ENCODE data around the gene LBP.
A peak's percentile ranks its signal among the peaks of the same experiment; 100 is the strongest.
"Not testable (repeated sequence)": the region's sequence is repeated elsewhere in the genome, so short reads cannot be mapped to it uniquely, and the experiment has no call there.

Gene LBP

DNA sequence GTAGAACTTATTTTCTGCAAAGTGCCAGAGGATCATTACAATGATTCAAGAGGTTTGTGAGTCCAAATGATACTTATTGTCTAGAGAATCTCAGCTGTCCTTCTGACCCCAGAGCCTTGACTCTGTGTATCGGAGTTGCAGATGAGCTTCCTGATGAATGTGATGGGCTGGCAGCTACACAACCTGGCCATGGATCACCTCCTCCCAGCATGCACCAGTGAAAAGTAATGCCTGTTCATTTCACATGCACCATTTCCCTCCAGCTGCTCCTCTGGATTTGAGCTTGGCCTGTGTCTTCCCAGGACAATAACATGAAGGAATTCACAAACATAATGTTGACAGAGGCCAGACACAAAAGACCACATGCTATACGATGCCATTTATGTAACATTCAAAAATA is 58.9 kb downstream of the LBP start:
- TF ChIP-seq TAF1 (IDR thresholded peaks at IDR 0.05; ENCODE audit: low read depth, low read length), result no peak
- TF ChIP-seq POU2F2 (IDR thresholded peaks at IDR 0.05; ENCODE audit: low read depth, low read length), result no peak
- no peak for TF ChIP-seq POLR2AphosphoS5 (IDR thresholded peaks at IDR 0.05; ENCODE audit: low read depth, low read length)
- no peak for TF ChIP-seq SPI1 (IDR thresholded peaks at IDR 0.05; ENCODE audit: low read depth, low read length)
- TF ChIP-seq POLR2A (IDR thresholded peaks at IDR 0.05; ENCODE audit: low read depth, low read length), result no peak
- TF ChIP-seq PAX5 (IDR thresholded peaks at IDR 0.05; ENCODE audit: insufficient read depth, low read length, severe bottlenecking), result no peak
- no peak for DNase-seq (ENCODE audit: insufficient read length, low spot score)
- FAIRE-seq, result no peak

DNA sequence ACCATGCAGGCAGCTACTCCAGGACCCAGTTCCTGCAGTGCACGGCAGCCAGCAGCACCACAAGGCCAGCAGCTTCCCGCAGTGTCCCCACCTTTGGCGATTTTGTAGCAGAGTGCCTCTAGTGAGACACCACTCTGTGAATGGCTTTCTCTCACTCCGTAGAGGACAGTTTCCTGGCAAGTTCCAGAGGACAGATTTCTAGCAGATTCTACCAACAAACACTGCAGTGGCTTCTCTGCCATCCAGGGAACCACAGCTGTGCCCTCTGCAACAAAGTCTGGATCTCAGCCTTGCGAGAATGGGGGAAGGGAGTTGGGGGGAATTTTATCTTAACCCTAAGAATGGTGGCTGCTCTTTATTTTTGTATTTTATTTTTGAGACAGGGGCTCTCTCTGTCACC is 60.2 kb downstream of the LBP start:
- TF ChIP-seq POLR2A (IDR thresholded peaks at IDR 0.05; ENCODE audit: low read depth, low read length), result no peak
- no peak for FAIRE-seq
- DNase-seq (ENCODE audit: insufficient read length, low spot score), result no peak

DNA sequence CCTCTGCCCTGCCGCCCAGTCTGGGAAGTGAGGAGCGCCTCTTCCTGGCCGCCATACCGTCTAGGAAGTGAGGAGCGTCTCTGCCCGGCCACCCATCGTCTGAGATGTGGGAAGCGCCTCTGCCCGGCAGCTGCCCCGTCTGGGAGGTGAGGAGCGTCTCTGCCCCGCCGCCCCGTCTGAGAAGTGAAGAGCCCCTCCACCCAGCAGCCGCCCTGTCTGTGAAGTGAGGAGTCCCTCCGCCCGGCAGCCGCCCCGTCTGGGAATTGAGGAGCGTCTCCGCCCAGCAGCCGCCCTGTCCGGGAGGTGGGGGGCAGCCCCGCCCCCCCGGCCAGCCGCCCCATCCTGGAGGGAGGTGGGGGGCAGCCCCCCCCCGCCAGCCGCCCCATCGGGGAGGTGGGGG is 61.0 kb downstream of the LBP start:
- no peak for FAIRE-seq
- TF ChIP-seq SPI1 (IDR thresholded peaks at IDR 0.05; ENCODE audit: low read depth, low read length), result no peak
- TF ChIP-seq PAX5 (IDR thresholded peaks at IDR 0.05; ENCODE audit: insufficient read depth, low read length, severe bottlenecking), result no peak
- no peak for TF ChIP-seq POLR2AphosphoS5 (IDR thresholded peaks at IDR 0.05; ENCODE audit: low read depth, low read length)
- TF ChIP-seq POU2F2 (IDR thresholded peaks at IDR 0.05; ENCODE audit: low read depth, low read length), result no peak
- no peak for TF ChIP-seq TAF1 (IDR thresholded peaks at IDR 0.05; ENCODE audit: low read depth, low read length)
- no peak for TF ChIP-seq POLR2A (IDR thresholded peaks at IDR 0.05; ENCODE audit: low read depth, low read length)
- DNase-seq (ENCODE audit: insufficient read length, low spot score), result no peak

DNA sequence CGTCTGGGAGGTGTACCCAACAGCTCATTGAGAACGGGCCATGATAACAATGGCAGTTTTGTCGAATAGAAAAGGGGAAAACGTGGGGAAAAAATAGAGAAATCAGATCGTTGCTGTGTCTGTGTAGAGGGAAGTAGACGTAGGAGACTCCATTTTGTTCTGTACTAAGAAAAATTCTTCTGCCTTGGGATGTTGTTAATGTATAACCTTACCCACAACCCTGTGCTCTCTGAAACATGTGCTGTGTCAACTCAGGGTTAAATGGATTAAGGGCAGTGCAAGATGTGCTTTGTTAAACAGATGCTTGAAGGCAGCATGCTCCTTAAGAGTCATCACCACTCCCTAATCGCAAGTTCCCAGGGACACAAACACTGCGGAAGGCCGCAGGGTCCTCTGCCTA is 61.5 kb downstream of the LBP start:
- not testable (repeated sequence) for FAIRE-seq; DNase-seq (ENCODE audit: insufficient read length, low spot score)

DNA sequence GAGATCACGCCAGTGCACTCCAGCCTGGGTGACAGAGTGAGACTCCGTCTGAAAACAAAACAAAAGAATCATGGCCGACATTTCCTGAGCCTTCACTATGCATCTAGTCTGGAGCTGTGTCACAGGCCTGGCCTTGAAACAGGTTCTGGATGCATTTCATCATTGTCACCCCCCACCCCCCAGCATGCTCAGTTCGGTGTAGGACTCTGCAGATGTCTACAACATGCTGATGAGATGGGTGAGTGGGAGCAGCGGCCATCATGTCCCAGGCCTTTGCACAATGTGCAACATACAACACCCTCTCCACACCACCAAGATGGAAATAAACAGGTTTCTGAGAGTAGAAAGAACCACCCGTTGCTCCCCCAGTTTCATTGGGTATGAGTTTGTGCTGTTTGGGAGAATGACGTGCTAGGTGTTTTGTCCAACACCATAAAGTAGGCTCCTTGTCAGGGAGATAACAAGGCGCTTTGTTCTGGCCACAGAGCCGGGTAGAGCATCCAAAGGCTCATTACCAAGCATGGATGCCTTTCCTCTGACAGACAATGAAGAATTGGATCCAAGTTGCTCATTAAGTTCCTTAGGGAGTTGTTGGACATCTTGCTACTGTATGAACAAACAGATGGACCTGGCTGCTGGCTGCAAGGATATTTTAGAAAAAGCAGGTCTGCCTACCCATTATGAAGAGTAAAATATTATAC is 66.7 kb downstream of the LBP start:
- TF ChIP-seq TAF1 (IDR thresholded peaks at IDR 0.05; ENCODE audit: low read depth, low read length) (no peak), POLR2AphosphoS5 (IDR thresholded peaks at IDR 0.05; ENCODE audit: low read depth, low read length) (no peak)
- DNase-seq (ENCODE audit: insufficient read length, low spot score) (no peak), FAIRE-seq (no peak)

DNA sequence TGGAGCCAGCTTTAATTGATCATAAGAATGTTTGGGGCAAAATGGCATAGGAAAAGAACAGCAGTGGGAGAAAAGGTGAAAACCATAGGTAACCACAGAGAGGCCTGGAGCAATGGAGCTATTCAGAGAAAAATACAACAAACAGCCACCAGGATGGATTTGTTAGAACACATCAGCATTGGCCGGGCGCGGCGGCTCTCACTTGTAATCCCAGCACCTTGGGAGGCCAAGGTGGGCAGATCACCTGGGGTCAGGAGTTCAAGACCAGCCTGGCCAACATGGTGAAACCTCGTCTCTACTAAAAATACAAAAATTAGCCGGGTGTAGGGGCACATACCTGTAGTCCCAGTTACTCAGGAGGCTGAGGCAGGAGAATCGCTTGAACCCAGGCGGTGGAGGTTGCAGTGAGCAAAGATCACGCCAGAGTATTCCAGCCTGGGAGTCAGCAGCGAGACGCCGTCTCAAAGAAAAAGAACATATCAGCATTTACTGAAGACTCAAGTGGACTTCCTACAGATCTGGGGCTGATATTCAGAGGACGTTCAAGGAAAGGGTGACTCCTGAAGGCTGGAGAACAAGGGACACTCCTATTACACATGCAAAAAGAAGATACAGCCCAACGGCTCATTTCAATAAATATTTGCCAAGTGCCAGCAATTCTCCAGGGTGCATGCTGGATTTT is 68.6 kb downstream of the LBP start:
- FAIRE-seq (no peak), DNase-seq (ENCODE audit: insufficient read length, low spot score) (no peak)
- TF ChIP-seq PAX5 (IDR thresholded peaks at IDR 0.05; ENCODE audit: insufficient read depth, low read length, severe bottlenecking), result no peak
- TF ChIP-seq POU2F2 (IDR thresholded peaks at IDR 0.05; ENCODE audit: low read depth, low read length), result no peak
- no peak for TF ChIP-seq POLR2AphosphoS5 (IDR thresholded peaks at IDR 0.05; ENCODE audit: low read depth, low read length)
- TF ChIP-seq SPI1 (IDR thresholded peaks at IDR 0.05; ENCODE audit: low read depth, low read length), result no peak
- no peak for TF ChIP-seq POLR2A (IDR thresholded peaks at IDR 0.05; ENCODE audit: low read depth, low read length)
- TF ChIP-seq TAF1 (IDR thresholded peaks at IDR 0.05; ENCODE audit: low read depth, low read length), result no peak

DNA sequence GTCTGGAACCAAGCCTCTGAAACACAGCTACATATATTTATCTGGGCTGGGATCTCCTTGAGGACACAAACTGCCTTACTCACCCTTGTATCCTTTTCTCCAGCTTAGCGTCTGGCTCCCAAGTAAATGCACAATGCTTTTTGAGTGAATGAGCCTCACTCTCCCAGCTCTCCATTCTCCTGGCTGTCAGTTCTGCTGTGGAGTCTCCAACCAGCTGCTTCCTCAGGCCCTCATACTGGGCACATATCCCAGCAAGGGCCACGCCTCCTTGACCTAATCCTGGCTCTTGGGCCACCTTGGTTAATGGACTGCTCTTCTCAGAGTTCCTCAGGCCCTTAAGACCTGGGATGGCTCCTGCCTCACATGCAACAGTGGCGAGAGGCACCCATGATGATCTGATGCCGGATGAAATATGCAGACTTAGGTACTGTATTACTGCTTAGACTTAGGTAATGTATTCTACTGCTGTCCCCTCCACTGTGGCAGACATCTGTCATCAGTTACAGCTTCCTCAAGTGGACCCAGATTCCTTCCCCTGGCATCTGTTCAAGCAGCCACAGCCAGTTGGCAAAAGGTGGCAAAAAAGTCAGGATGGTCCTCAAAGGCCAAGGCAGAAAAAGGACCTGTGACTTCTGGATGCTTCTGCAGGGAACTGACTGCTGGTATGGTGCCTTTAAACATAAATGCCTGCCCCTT is 72.4 kb downstream of the LBP start:
- DNase-seq (ENCODE audit: insufficient read length, low spot score) (no peak), FAIRE-seq (no peak)
- TF ChIP-seq PAX5 (IDR thresholded peaks at IDR 0.05; ENCODE audit: insufficient read depth, low read length, severe bottlenecking) (no peak), TAF1 (IDR thresholded peaks at IDR 0.05; ENCODE audit: low read depth, low read length) (no peak), POLR2AphosphoS5 (IDR thresholded peaks at IDR 0.05; ENCODE audit: low read depth, low read length) (peak; percentile 87), POLR2A (IDR thresholded peaks at IDR 0.05; ENCODE audit: low read depth, low read length) (peak; percentile 55), POU2F2 (IDR thresholded peaks at IDR 0.05; ENCODE audit: low read depth, low read length) (no peak), SPI1 (IDR thresholded peaks at IDR 0.05; ENCODE audit: low read depth, low read length) (no peak)

DNA sequence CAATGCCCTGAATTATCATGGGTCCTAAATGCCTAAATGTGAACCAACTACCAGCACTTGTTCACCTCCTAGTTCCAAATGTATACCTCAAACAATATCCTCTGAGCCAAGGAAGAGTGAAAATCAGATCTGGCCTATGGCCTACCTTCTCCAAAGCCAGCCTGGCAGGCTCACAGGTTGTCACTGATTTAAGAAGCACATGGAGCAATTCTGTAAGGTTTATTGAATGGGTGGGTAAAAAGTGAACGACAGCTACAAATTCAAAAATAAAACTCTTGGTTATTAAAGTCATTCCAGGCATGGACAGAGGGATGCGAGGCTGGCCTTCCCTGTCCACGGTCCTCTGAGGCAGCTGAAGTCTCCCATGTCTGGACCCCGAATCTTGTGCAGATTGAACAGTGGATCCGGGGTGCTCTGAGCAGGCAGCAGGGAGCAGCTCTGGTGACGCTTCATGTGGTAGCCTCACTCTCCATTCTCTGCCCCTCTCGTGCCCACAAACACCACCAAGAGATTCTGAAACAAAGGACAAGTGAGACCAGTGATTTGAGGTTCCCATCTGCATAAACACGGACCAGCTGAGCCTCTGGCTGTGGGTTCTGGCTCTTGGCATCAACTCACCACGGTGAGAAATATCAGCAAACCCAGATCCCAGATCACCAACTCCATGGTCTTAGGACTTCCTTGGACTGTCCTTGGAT is 74.3 kb downstream of the LBP start:
- TF ChIP-seq PAX5 (IDR thresholded peaks at IDR 0.05; ENCODE audit: insufficient read depth, low read length, severe bottlenecking) (no peak), POLR2A (IDR thresholded peaks at IDR 0.05; ENCODE audit: low read depth, low read length) (no peak), TAF1 (IDR thresholded peaks at IDR 0.05; ENCODE audit: low read depth, low read length) (no peak), POLR2AphosphoS5 (IDR thresholded peaks at IDR 0.05; ENCODE audit: low read depth, low read length) (no peak), POU2F2 (IDR thresholded peaks at IDR 0.05; ENCODE audit: low read depth, low read length) (no peak), SPI1 (IDR thresholded peaks at IDR 0.05; ENCODE audit: low read depth, low read length) (no peak)
- DNase-seq (ENCODE audit: insufficient read length, low spot score) (no peak), FAIRE-seq (no peak)

DNA sequence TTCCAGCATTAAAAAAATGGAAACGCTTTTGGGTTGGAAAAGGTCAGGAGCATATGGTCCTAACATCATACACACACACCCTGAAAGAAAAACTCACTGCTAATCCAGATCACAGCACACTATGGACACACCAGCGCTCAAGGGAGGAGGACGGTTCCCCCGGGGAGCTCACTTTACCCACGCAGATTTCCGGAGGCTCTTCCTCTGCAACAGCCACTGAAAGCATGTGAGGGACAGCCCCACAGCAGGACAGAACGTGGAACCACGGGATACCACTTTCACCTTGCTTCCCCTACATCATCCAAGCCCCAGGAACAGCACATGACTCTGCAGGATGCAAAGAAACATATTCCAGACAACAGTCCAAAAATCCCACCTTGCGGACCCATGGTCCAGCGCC is 75.6 kb downstream of the LBP start:
- DNase-seq (ENCODE audit: insufficient read length, low spot score), result no peak
- no peak for FAIRE-seq
- TF ChIP-seq POU2F2 (IDR thresholded peaks at IDR 0.05; ENCODE audit: low read depth, low read length) (no peak), POLR2A (IDR thresholded peaks at IDR 0.05; ENCODE audit: low read depth, low read length) (no peak; the same call in 1 of the 2 replicates), POLR2AphosphoS5 (IDR thresholded peaks at IDR 0.05; ENCODE audit: low read depth, low read length) (peak; percentile 66; the same call in 1 of the 2 replicates), PAX5 (IDR thresholded peaks at IDR 0.05; ENCODE audit: insufficient read depth, low read length, severe bottlenecking) (no peak)

DNA sequence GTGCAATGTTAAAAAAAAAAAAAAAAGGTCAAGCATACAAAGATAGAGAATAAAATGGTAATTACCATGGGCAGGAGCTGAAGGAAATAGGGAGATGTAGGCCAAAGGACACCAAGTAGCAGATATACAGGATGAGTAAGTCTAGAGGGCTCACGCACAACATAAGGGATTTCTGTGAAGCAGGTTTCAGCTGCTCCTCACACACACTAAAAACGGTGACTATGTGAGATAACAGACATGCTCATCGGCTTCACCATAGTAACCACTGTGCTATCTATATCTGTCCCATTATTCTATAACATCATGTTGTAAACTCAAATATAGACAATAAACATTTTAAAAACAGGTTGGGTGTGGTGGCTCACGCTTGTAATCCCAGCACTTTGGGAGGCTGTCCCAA is 77.3 kb downstream of the LBP start:
- no peak for FAIRE-seq
- TF ChIP-seq PAX5 (IDR thresholded peaks at IDR 0.05; ENCODE audit: insufficient read depth, low read length, severe bottlenecking) (no peak), SPI1 (IDR thresholded peaks at IDR 0.05; ENCODE audit: low read depth, low read length) (no peak), TAF1 (IDR thresholded peaks at IDR 0.05; ENCODE audit: low read depth, low read length) (no peak), POLR2A (IDR thresholded peaks at IDR 0.05; ENCODE audit: low read depth, low read length) (no peak), POU2F2 (IDR thresholded peaks at IDR 0.05; ENCODE audit: low read depth, low read length) (no peak), POLR2AphosphoS5 (IDR thresholded peaks at IDR 0.05; ENCODE audit: low read depth, low read length) (no peak)

More for the DNA sequence above, 77.3 kb downstream of the LBP start:
- DNase-seq (ENCODE audit: insufficient read length, low spot score), result no peak

Measured in GM12891 (cell line).